Measurements from ENCODE around the gene SARNP. TPM values are rescaled to one million over a fixed set of nuclear protein-coding genes. Genes with fewer than 3 reads are reported as not detected.

SARNP gene
- total and polyA plus RNA-seq, 9 of the 15 experiments (the other 6 are each of a cell fraction or from before 2014, with no cell fraction given), result 70.1 to 400 (median 198) TPM

DNA sequence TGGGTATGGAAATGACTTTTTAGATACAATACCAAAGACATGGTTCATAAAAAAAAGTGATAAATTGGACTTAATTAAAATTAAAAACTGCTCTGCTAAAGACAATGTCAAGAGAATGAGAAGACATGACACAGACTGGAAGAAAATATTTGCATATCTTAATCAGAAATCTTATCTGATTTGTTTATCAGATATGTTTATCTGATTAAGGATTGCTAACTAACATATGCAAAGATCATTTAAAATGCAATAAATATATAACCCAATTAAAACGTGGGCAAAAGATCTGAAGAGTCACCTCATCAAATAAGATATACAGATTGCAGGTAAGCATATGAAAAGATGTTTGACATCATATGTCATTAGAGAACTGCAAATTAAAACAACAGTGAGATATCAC lies 35.2 kb upstream of the SARNP start:
- Histone ChIP-seq H3K9ac (ENCODE audit: insufficient read depth in 1 of 2, low read depth in 2 of 2, low read length in 2 of 2) (no peak overlapping the region), H3K4me2 (ENCODE audit: insufficient read depth, low read length) (no peak overlapping the region), H3K79me2 (ENCODE audit: control insufficient read depth, insufficient read depth, low read length) (peaks cover 3% of the 10 kb centered on the region; the same call in 1 of the 3 replicates), H4K20me1 (replicated peaks; ENCODE audit: control insufficient read depth, insufficient read depth, low read length) (no peaks in the 10 kb centered on the region), H3K9me1 (ENCODE audit: control insufficient read depth, insufficient read depth, low read length) (no peaks in the 10 kb centered on the region), H3K27ac (ENCODE audit: extremely low read depth, low read depth, low read length) (no peak overlapping the region), H3K4me1 (replicated peaks in 1 of 2; ENCODE audit: control insufficient read depth in 2 of 2, insufficient read depth in 2 of 2, low read length in 2 of 2) (peaks cover 4 to 8% of the 10 kb centered on the region in 2 experiments; a peak in 4 of 5 replicates), H3K36me3 (ENCODE audit: control insufficient read depth, insufficient read depth, low read length) (no peaks in the 10 kb centered on the region), H2AFZ (ENCODE audit: low read depth, low read length) (no peak overlapping the region), H3K4me3 (no peak overlapping the region), H3K27me3 (ENCODE audit: control insufficient read depth in 2 of 2, insufficient read depth in 2 of 2, low read length in 2 of 2) (no peaks in the 10 kb centered on the region), H3K9me3 (replicated peaks; ENCODE audit: control insufficient read depth, insufficient read depth, low read depth, low read length) (no peaks in the 10 kb centered on the region)
- intact Hi-C loops (cut with micrococcal nuclease) (no loop called here), in situ Hi-C loops (cut with MboI) (no loop called here)
- ATAC-seq (no peak), DNase-seq (ENCODE audit: extremely low read depth in 1 of 4, low spot score in 3 of 4) (no peak), FAIRE-seq (no peak)
- CTCF ChIA-PET (ENCODE audit: low intra/inter-chr PET ratio), result no interaction called here
- BruUV-seq (replicated peaks), result no TSS peak
- WGBS (ENCODE audit: insufficient coverage, low coverage, missing lambda C conversion rate), result 0% methylated on average over 1 of the region's 1 CpG
- POLR2A ChIA-PET, result interaction anchor here (1.4 kb wide), 1 partner anchor 22 kb away, joined by 8 read pairs; no protein-coding TSS in a partner anchor
- TF ChIP-seq ZBTB2 (IDR thresholded peaks at IDR 0.05), result peak; percentile 63; the same call in 1 of the 2 replicates
- TF ChIP-seq MTA1 (IDR thresholded peaks at IDR 0.05; ENCODE audit: borderline replicate concordance), result peak; percentile 56; the same call in 1 of the 2 replicates
- peak; percentile 59; the same call in 1 of the 2 replicates for TF ChIP-seq GATAD2B (IDR thresholded peaks at IDR 0.05; ENCODE audit: borderline replicate concordance)
- TF ChIP-seq NONO (IDR thresholded peaks at IDR 0.05; ENCODE audit: low read depth in 2 of 2, low read length in 1 of 2), result no peak
- peak; percentile 83 for TF ChIP-seq GATA2 (CRISPR knock-in tag; IDR thresholded peaks at IDR 0.05)
- no peak for TF ChIP-seq IRF2 (CRISPR knock-in tag; IDR thresholded peaks at IDR 0.05)

Measured in K562 (cell line).